ENCODE results near the gene ARMCX6.
"Not testable (repeated sequence)": the region's sequence is repeated elsewhere in the genome, so short reads cannot be mapped to it uniquely, and the experiment has no call there.

Gene ARMCX6

DNA sequence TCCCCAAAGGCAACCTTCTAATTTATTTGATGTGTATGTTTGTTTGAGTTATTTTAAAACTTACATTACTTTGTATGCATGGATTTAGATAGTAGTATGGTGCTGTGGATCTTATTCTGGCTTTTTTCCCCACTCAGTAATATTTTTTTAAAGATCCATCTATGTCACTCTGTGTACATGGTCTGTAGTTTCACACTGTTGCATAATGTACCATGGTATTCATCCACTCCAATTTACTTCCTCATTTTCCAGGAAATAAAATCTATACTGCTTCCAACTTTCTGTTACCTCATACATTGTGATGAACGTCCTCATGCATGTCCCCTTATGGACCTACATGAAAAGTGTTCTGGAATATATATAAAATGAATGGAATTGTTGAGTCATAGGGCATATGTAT lies 24.3 kb upstream of the ARMCX6 start:
- H3K4me3 ChIP-seq (replicated peaks; ENCODE audit: low read depth, low read length), result no peak overlapping the region
- no peak for TF ChIP-seq CTCF (IDR thresholded peaks at IDR 0.05; ENCODE audit: low read length, missing control alignments)
- DNase-seq (ENCODE audit: low read depth), result no peak

GRCh38 chrX:101639583-101639982 lies 21.8 kb upstream of the ARMCX6 start:
- no peak overlapping the region for H3K4me3 ChIP-seq (replicated peaks; ENCODE audit: low read depth, low read length)
- TF ChIP-seq CTCF (IDR thresholded peaks at IDR 0.05; ENCODE audit: low read length, missing control alignments), result no peak
- DNase-seq (ENCODE audit: low read depth), result no peak

DNA sequence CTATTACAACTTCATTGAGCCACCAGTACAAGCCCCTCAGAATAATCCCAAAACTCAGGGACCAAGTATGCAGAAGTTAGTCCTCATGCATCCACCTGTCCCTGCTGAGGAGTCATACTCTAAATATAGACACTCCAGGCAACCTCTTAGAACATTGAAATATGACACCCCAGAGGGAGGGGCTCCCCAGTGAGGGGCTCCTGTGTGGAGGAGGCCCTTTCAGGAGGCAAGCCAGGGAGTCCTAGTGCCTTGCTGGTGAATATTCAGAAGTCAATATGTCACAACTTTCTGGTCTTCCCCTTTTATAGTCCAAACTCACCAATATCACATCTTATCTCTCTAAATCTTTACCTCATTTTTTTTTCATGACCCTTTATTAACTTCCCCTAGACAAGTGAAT lies 1.6 kb upstream of the ARMCX6 start:
- no peak for TF ChIP-seq CTCF (IDR thresholded peaks at IDR 0.05; ENCODE audit: low read length, missing control alignments)
- H3K4me3 ChIP-seq (replicated peaks; ENCODE audit: low read depth, low read length), result no peak overlapping the region
- DNase-seq (ENCODE audit: low read depth), result no peak

DNA sequence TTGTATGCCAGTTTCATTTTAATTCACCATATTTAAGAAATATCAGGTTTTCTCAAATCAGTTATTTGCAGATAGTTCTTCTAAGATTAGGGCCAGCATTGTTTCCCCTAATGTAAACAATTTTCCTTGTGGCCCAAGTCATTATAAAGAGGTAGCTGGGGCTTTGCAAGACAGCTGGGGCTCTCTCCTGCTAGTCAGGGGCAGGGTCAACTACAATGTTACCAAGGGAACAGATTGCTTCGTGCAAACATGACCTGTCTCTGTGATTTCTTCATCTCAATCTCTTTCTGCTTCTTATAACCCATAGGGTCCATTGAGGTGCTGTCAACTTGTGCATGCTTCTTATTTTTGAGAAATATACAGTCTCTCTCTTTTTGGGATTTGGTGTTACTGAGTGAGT lies 12.1 kb downstream of the ARMCX6 start:
- H3K4me3 ChIP-seq (replicated peaks; ENCODE audit: low read depth, low read length), result no peak overlapping the region
- TF ChIP-seq CTCF (IDR thresholded peaks at IDR 0.05; ENCODE audit: low read length, missing control alignments), result no peak
- no peak for DNase-seq (ENCODE audit: low read depth)

DNA sequence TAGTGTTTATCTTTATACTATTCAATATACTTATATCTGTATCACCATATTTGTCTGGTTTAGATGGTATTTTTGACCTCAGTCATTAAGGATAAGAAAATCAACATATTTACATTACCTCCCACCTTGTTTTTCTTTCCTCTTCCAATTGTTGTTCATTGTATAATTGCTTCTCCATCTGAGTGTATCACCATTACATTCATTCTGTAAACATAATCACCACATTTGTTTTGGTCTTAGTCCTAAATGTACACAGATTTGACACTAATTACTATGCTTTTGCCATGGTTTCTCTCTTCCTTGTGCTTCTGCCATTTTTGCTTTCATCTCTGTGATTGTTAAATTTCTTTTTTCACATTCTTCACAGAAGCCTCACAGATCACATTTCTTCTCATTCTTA lies 12.7 kb downstream of the ARMCX6 start:
- no peak overlapping the region for H3K4me3 ChIP-seq (replicated peaks; ENCODE audit: low read depth, low read length)
- DNase-seq (ENCODE audit: low read depth), result no peak
- no peak for TF ChIP-seq CTCF (IDR thresholded peaks at IDR 0.05; ENCODE audit: low read length, missing control alignments)

DNA sequence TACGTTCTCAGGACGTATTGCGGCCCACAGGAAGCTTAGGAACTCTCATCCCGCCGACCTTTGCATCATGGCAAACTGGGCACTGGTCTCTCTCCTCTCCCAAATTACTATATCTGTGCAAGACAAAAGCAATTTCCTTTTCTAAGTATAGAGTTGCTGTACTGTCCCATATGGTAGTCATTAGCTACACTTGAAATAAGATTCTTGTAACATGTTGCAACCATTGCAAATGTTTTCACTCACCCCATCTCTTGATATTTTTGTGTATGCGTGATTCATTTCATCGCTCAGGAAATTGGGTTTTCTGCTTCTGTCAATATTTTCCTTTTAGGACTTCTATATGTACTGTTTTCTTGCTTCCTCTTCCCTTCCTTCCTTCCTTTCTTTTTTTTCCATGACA lies 15.7 kb downstream of the ARMCX6 start:
- no peak overlapping the region for H3K4me3 ChIP-seq (replicated peaks; ENCODE audit: low read depth, low read length)
- no peak for TF ChIP-seq CTCF (IDR thresholded peaks at IDR 0.05; ENCODE audit: low read length, missing control alignments)
- DNase-seq (ENCODE audit: low read depth), result no peak

- H3K4me3 ChIP-seq (replicated peaks; ENCODE audit: low read depth, low read length); DNase-seq (ENCODE audit: low read depth): not testable (repeated sequence)
Measured at GRCh38 chrX:101599592-101599991, 18.2 kb downstream of the ARMCX6 start.
